SK-N-MC (cell line): ENCODE data around the gene ZNF888.
"Not testable (repeated sequence)": the region's sequence is repeated elsewhere in the genome, so short reads cannot be mapped to it uniquely, and the experiment has no call there.

Source experiments
- EZH2 ChIP-seq: fragments of 200-600 bp; sonication (generic); IDR thresholded peaks from one replicate; pipeline ENCODE4 v1.6.1; 2017; ENCODE audit warnings: antibody characterized with exemption
- POLR2AphosphoS5 ChIP-seq: IDR thresholded peaks from 2 replicates; pipeline ENCODE4 v1.6.1; 2012; ENCODE audit warnings: mild to moderate bottlenecking, low read depth, low read length, borderline replicate concordance

GRCh38 chr19:52872996-52873395, 50.2 kb downstream of the ZNF888 start:
- not testable (repeated sequence) for TF ChIP-seq EZH2, POLR2AphosphoS5
